Activated CD4-positive, alpha-beta memory T cell treated with anti-CD3 and anti-CD28 coated beads for 36 hours (primary cell): ENCODE results near the gene RNASEL. TPM values are rescaled to one million over a fixed set of nuclear protein-coding genes. Genes with fewer than 3 reads are reported as not detected.
"Not testable (repeated sequence)": the region's sequence is repeated elsewhere in the genome, so short reads cannot be mapped to it uniquely, and the experiment has no call there.

Source experiments
- CTCF ChIA-PET: fragments of 350-600 bp; sonication (Branson Sonifier 250); formaldehyde crosslinking; loops from one replicate; lab custom pipeline; 2021; ENCODE audit warnings: antibody characterized with exemption, inconsistent platforms; lab: Charles Lee
- POLR2A ChIA-PET: fragments of 350-600 bp; sonication (Branson Sonifier 250); formaldehyde crosslinking; loops from one replicate; lab custom pipeline; 2021; ENCODE audit warnings: antibody characterized with exemption; lab: Charles Lee
- DNase-seq: peaks from one replicate; pipeline ENCODE4 v3.0.0-alpha.2; 2020
- H3K27ac Mint-ChIP-seq: one replicate; pipeline ENCODE4 v1.8.0; 2021; ENCODE audit warnings: mixed read lengths
- H3K27me3 Mint-ChIP-seq: one replicate; pipeline ENCODE4 v1.8.0; 2021; ENCODE audit warnings: mixed read lengths
- H3K36me3 Mint-ChIP-seq: one replicate; pipeline ENCODE4 v1.8.0; 2021; ENCODE audit warnings: mixed read lengths
- H3K4me1 Mint-ChIP-seq: one replicate; pipeline ENCODE4 v1.8.0; 2021; ENCODE audit warnings: low read depth, mixed read lengths
- H3K4me3 Mint-ChIP-seq: one replicate; pipeline ENCODE4 v1.8.0; 2021; ENCODE audit warnings: mild to moderate bottlenecking, mixed read lengths
- H3K9me3 Mint-ChIP-seq: one replicate; pipeline ENCODE4 v1.8.0; 2021; ENCODE audit warnings: mixed read lengths
- intact Hi-C: fragments of 100-400 bp; cut with micrococcal nuclease; formaldehyde crosslinking; loops from one replicate; pipeline ENCODE4 v1.15.1; 2023
- total RNA-seq, 2 experiments: library from RNA; stranded (reverse); gene quantifications; one replicate each; pipeline ENCODE4 v1.2.3, GENCODE V29; 2021

The RNASEL gene
- total RNA-seq, 2 experiments from 2014 or later: 4.5 TPM

DNA sequence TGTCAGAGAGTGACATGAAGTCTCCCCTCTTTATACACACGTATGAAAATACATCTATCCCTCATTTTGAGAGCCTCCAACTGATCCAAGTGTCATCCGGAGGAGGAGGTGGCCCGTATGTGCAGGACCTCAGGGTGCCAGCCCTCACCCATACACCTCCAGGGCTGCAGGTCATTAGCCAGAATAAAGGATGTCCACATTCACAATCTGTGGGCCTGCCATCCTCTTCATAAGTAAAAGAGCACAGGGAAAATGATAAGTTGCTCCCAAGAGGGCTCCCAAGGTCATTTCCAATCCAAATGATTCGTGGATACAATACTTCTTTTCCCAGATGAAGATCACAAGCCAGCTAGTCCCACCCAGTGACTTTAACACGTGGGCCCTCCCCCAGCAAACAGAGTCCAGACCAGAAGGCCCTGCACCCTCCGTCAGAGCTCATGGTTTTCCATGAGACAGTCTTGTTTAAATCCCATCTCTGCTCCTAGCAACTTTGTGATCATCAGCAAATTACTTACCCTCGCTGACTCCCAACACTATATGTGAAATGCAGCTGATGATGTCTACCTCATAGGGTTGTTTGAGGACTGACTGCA is 28.6 kb downstream of the RNASEL start:
- Mint-ChIP-seq H3K4me1 (peaks cover 2% of the 10 kb centered on the region), H3K4me3 (no peak overlapping the region), H3K36me3 (no peaks in the 10 kb centered on the region), H3K9me3 (no peaks in the 10 kb centered on the region), H3K27ac (no peak overlapping the region), H3K27me3 (no peaks in the 10 kb centered on the region)
- ChIA-PET CTCF (no interaction called here), POLR2A (no interaction called here)
- intact Hi-C loops: no loop called here
- DNase-seq: no peak

DNA sequence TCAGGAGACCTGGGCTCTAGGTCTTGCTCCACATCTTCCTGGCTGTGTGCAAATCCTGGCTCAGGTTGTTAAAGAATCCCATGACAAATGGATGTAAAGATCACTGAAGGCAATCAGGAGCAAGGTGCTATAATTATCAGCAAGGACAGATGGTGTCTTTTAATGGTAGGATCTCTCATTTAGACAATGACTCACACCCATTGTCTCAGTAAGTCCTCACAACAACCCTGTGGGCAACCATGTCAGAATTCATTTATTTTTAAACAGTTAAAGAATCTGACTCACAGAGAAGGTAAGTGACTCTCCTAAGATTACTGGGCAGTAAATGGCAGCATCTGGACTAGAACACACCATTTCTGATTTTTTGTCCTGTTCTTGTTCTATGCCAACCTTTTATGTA is 32.8 kb downstream of the RNASEL start:
- H3K4me1 Mint-ChIP-seq: no peaks in the 10 kb centered on the region
- H3K4me3 Mint-ChIP-seq: no peak overlapping the region
- no peak for DNase-seq
- POLR2A ChIA-PET: no interaction called here
- peaks cover 4% of the 10 kb centered on the region for H3K27me3 Mint-ChIP-seq
- intact Hi-C loops: no loop called here
- peaks cover 6% of the 10 kb centered on the region for H3K9me3 Mint-ChIP-seq
- no peak overlapping the region for H3K27ac Mint-ChIP-seq
- H3K36me3 Mint-ChIP-seq: no peaks in the 10 kb centered on the region
- CTCF ChIA-PET: no interaction called here

GRCh38 chr1:182555493-182555892 is 33.6 kb downstream of the RNASEL start:
- no peak for DNase-seq
- no peak overlapping the region for H3K27ac Mint-ChIP-seq
- H3K4me1 Mint-ChIP-seq: no peaks in the 10 kb centered on the region
- POLR2A ChIA-PET: no interaction called here
- CTCF ChIA-PET: no interaction called here
- intact Hi-C loops: no loop called here
- H3K36me3 Mint-ChIP-seq: no peaks in the 10 kb centered on the region
- H3K27me3 Mint-ChIP-seq: peaks cover 4% of the 10 kb centered on the region
- H3K4me3 Mint-ChIP-seq: no peak overlapping the region
- peaks cover 6% of the 10 kb centered on the region for H3K9me3 Mint-ChIP-seq

DNA sequence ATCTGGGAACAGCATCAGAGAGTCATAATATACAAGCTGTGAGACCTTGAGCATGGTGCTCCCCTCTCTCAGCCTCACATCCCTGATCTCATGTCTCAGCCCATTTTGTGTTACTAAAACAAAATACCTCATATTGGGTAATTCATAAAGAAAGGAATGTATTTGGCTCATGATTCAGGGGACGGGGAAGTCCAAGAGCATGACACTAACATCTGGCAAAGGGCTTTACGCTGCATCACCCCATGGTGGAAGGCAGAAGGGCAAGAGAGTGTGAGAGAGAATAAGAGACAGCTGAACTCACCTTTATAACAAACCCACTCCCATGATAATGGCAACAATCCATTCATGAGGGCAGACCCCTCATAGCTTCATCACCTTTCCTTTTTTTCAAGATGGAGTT is 36.5 kb downstream of the RNASEL start:
- Mint-ChIP-seq H3K9me3 (peaks cover 6% of the 10 kb centered on the region), H3K27ac (no peak overlapping the region), H3K4me3 (no peak overlapping the region), H3K4me1 (no peaks in the 10 kb centered on the region), H3K36me3 (no peaks in the 10 kb centered on the region), H3K27me3 (peaks cover 6% of the 10 kb centered on the region)
- no peak for DNase-seq
- CTCF ChIA-PET: no interaction called here
- intact Hi-C loops: no loop called here
- POLR2A ChIA-PET: no interaction called here

DNA sequence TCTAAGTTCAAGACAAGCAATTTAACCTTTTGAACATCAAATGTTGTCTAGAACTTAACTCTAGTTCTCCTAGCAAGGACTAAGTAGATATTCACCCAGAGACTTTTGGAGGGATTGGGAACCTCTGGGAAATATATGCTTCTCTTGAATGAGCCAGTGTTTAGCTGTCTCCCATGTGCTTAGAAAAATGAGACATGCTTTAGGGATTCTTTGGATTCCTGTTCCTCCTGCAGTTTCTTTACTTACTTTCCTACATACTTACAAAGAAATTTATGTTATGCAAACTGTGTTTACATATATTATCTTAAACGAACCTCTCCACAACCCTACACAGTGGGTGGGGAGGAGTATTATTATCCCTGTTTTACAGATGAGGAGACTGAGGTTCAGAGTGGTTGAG is 39.2 kb downstream of the RNASEL start:
- Mint-ChIP-seq H3K27me3 (peaks cover 12% of the 10 kb centered on the region), H3K9me3 (peaks cover 6% of the 10 kb centered on the region), H3K36me3 (no peaks in the 10 kb centered on the region), H3K4me3 (no peak overlapping the region), H3K27ac (no peak overlapping the region), H3K4me1 (no peaks in the 10 kb centered on the region)
- intact Hi-C loops: no loop called here
- no peak for DNase-seq
- CTCF ChIA-PET: no interaction called here
- POLR2A ChIA-PET: interaction anchor here (1.1 kb wide), 1 partner anchor 9 kb away, joined by 3 read pairs; no protein-coding TSS in a partner anchor

DNA sequence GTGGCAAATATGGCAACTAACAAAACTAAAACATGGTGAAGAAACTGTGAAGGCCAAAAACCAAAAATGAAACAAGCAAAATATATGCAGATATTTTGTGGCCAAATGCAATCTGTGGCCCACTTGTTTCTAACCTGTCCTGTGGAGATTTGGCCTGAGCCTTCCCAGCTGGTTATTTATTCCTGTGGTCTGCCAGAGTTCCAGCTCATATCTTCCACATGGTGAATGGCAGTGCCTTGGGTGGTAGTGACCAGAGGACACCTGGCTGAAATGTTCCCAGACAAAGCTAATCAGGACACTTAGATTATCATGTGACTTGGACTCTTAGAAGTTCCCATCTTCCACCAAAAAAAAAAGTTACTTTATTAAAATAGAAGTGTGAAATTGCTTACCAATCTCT is 39.7 kb downstream of the RNASEL start:
- Mint-ChIP-seq H3K4me3 (no peak overlapping the region), H3K36me3 (no peaks in the 10 kb centered on the region), H3K9me3 (peaks cover 6% of the 10 kb centered on the region), H3K27ac (no peak overlapping the region), H3K4me1 (no peaks in the 10 kb centered on the region), H3K27me3 (peaks cover 15% of the 10 kb centered on the region)
- ChIA-PET CTCF (no interaction called here), POLR2A (interaction anchor here (1.1 kb wide), 1 partner anchor 9 kb away, joined by 3 read pairs; no protein-coding TSS in a partner anchor)
- intact Hi-C loops: no loop called here
- no peak for DNase-seq

GRCh38 chr1:182533896-182534295 is 55.2 kb downstream of the RNASEL start:
- ChIA-PET POLR2A (no interaction called here), CTCF (no interaction called here)
- no peaks in the 10 kb centered on the region for H3K36me3 Mint-ChIP-seq

DNA sequence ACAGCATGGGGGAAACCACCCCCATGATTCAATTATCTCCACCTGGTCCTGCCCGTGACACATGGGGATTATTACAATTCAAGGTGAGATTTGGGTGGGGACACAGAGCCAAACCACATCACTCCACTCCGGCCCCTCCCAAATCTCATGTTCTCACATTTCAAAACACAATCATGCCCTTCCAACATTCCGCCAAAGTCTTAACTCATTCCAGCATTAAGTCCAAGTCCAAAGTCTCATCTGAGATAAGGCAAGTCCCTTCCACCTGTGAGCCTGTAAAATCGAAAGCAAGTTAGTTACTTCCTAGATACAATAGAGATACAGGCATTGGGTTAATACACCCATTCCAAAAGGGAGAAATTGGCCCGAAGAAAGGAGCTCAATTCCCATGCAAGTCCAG is 60.9 kb downstream of the RNASEL start:
- H3K36me3 Mint-ChIP-seq, H3K27me3 Mint-ChIP-seq, H3K27ac Mint-ChIP-seq, CTCF ChIA-PET, POLR2A ChIA-PET, intact Hi-C loops, H3K4me1 Mint-ChIP-seq, H3K4me3 Mint-ChIP-seq, DNase-seq: not testable (repeated sequence)
- H3K9me3 Mint-ChIP-seq: peaks cover 38% of the 10 kb centered on the region

More at GRCh38 chr1:182533896-182534295, 55.2 kb downstream of the RNASEL start:
- Mint-ChIP-seq H3K27ac (no peak overlapping the region), H3K4me1 (no peaks in the 10 kb centered on the region), H3K4me3 (no peak overlapping the region), H3K9me3 (no peaks in the 10 kb centered on the region), H3K27me3 (peaks cover 11% of the 10 kb centered on the region)
- intact Hi-C loops: no loop called here
- no peak for DNase-seq

DNA sequence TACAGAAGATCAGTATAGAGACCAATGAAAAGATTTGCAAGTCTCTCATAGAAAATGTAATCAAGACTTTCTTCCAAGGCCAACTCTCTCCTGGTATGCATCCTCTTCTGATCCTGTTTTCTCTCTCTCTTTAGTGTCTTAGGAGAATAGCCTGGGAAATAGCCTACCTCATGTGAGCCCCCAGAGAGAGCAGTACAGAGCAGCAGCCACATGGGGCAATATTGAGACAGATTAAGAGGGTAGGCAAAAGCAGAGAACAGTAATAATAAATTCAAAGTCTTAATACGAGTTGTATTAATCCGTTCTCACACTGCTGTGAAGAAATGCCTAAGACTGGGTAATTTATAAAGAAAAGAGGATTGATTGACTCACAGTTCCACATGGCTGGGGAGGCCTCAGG is 61.4 kb downstream of the RNASEL start:
- ChIA-PET CTCF (no interaction called here), POLR2A (no interaction called here)
- DNase-seq: no peak
- intact Hi-C loops: no loop called here
- Mint-ChIP-seq H3K27me3 (peaks cover 9% of the 10 kb centered on the region), H3K4me1 (no peaks in the 10 kb centered on the region), H3K27ac (no peak overlapping the region), H3K36me3 (peaks cover 2% of the 10 kb centered on the region), H3K4me3 (no peak overlapping the region), H3K9me3 (peaks cover 38% of the 10 kb centered on the region)

DNA sequence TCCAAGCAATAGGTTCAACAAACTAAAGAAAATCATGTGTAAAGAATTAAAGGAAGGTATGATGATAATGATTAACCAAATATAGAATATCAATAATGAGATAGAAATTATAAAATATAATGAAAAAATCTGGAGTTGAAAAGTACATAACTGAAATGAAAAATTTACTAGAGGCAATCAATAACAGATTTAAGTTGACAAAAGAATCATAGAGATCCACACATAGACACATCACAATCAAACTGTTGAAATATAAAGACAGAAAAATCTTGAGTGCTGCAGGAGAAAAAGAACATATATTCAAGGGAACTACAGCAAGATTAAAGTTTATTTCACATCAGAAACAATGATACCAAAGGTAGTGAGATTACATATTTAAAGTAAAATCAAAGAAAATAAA is 63.7 kb downstream of the RNASEL start:
- intact Hi-C loops: no loop called here

More for the DNA sequence above, 63.7 kb downstream of the RNASEL start:
- no peak overlapping the region for H3K4me3 Mint-ChIP-seq
- H3K9me3 Mint-ChIP-seq: peaks cover 38% of the 10 kb centered on the region
- H3K27ac Mint-ChIP-seq: no peak overlapping the region
- POLR2A ChIA-PET: no interaction called here
- H3K36me3 Mint-ChIP-seq: peaks cover 2% of the 10 kb centered on the region
- H3K27me3 Mint-ChIP-seq: peaks cover 14% of the 10 kb centered on the region
- CTCF ChIA-PET: no interaction called here
- no peak for DNase-seq
- H3K4me1 Mint-ChIP-seq: no peaks in the 10 kb centered on the region

Other genes starting within 250 kb of the RNASEL start
- gene GLUL, start 197.5 kb downstream of the RNASEL start, total RNA-seq: 10 to 100 TPM; 61.3 to 63.9 TPM
- gene TEDDM1, start 188.6 kb downstream of the RNASEL start, total RNA-seq: not detected
- gene RGSL1, start 139.1 kb downstream of the RNASEL start, total RNA-seq: not detected
- gene RGS16, start 15.1 kb upstream of the RNASEL start, total RNA-seq: 10 to 100 TPM; 49.8 to 51.9 TPM
- under 1 TPM in 1 of 2 experiments, not detected in 1; 0.05 TPM for gene RGS8, start 95.3 kb upstream of the RNASEL start, total RNA-seq
- gene NPL, start 200.5 kb upstream of the RNASEL start, total RNA-seq: 1 to 10 TPM; 3.8 to 7.8 TPM